GM21528 (cell line): ENCODE results near the gene INSR.
"Not testable (repeated sequence)": the region's sequence is repeated elsewhere in the genome, so short reads cannot be mapped to it uniquely, and the experiment has no call there.

Experiments used
- ATAC-seq: cut with Tn5 transposase; IDR thresholded peaks from one replicate; pipeline ENCODE4 v1.9.1; 2021; ENCODE audit warnings: mild to moderate bottlenecking, moderate library complexity; ENCODE audit not compliant: unreplicated experiment, low FRiP score

The INSR gene

DNA sequence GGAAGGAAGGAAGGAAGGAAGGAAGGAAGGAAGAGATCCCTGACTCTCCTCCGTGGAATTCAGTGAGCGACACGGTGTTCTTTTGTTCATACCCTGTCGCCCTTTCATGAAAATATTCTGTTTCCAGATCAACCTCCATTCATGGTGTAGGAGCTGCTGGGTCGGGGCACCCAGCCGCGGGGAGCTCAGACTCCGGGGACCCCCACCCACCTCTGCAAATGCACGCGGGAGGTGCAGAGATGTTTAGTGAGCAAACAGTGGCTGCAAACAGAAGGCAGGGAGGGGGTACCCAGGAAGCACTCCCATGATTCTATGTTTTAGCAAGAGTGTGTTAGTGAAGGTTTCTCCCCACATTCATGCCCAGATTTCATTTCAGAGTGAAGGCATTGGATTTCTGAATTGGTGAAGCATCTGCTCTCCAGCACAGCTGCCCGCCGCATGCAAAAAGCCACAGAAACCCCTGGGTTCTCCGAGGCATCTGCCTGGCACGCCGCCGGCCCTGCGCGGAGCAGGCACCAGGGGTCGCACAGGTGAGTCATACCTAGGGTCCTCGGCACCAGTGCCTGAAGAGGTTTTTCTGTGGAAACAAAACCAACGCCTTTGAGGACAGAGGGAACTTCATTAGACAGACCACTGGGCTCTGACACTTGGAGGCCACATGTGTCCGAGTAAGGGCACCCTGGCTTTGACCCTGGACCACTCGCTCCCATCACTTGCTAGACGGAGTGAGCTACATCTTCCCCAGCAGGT lies 144.1 kb downstream of the INSR start:
- ATAC-seq, result no peak

DNA sequence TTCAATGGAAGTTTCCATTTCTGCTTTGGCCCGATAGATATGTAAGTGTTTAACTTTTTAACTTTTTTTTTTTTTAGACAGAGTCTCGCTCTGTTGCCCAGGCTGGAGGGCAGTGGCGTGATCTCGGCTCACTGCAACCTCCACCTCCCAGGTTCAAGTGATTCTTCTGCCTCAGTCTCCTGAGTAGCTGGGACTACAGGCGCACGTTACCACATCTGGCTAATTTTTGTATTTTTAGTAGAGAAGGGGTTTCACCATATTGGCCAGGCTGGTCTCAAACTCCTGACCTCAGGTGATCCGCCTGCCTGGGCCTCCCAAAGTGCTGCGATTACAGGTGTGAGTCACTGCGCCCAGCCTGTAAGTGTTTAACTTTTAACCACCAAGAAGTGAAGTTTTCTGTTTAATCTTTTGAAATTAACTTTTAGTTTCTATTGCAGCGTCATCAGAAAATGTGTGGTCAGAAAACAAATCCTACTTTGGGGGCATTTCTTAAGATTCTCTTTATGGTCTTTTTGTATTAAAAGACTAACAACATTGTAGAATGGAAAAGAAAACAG lies 147.0 kb downstream of the INSR start:
- not testable (repeated sequence) for ATAC-seq

DNA sequence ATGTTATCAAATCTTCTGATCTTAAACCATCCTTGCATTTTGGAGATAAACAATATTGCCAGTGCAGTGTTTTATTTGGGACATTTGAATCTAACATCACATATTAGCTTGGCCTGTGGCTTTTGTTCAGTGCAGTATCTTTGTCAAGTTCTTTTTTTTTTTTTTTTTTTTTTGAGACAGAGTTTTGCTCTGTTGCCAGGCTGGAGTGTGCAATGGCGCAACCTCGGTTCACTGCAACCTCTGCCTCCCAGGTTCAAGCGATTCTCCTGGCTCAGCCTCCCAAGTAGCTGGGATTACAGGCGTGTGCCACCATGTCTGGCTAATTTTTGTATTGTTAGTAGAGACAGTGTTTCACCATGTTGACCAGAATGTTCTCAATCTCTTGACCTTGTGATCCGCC lies 148.1 kb downstream of the INSR start:
- not testable (repeated sequence) for ATAC-seq

DNA sequence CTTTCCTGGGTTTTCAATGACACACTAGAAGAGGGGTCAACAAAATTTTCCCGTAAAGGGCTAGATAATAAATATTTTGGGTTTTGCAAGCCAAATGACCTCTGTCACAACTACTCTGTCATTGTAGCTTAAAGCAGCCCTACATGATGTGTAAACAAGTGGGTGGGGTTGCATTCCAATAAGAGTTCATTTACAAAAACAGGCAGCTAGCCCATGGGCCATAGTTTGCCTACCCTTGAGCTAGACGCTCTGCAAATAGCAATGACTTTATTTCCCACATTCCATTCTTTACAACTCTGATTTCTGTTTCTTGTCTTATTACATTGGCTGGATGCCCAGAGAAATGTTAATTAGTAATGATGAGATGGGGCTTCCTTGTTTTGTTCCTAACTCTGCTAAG lies 148.7 kb downstream of the INSR start:
- ATAC-seq, result no peak

DNA sequence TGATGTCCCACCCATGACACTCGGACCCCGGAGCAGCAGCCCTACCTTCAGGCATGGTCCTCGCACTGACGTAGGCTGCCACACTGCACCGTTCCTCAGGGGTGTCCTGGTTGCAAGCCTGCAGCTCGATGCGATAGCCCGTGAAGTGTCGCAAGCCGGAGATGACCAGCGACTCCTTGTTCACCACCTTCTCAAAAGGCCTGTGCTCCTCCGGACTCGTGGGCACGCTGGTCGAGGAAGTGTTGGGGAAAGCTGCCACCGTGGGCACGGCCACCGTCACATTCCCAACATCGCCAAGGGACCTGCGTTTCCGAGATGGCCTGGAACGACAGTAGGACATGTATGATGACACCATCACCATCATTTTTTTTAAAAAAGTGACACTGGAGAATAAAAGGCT lies 151.4 kb downstream of the INSR start:
- ATAC-seq, result no peak

DNA sequence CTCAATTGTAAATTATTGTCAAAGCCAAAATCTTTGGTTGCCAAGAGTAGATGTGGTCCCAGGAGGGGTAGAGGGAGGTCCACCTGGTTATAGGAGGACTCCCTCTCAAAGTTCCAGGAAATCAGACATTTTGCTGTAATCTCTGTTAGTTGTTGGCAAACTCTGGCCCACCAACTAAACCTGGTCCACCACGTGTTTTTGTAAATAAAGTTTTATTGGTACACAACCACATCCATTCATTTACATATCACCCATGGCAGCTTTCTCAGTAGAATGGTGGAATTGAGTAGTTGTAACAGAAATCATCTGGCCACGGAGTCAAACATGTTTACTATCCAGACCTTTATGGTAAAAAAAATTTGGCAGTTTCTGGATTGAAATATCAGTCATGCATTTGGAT lies 154.1 kb downstream of the INSR start:
- ATAC-seq, result no peak

DNA sequence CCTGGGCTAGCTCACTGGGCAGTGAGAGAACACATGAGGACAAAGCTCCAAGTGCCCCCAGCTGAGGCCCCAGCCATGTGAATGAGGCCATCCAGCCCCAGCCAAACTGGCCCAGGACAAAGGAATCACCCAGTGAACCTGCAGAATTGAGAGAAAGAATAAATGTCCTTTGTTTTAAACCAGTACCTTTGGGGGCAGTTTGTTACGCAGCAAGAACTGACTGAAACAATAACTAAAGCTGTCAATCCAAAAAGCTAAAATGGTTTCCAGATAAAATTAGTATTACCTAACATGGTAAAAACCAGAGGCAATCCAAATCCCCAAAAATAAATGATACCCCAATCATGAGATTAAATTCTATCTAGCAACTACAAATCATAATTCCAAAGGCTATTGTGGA lies 155.1 kb downstream of the INSR start:
- ATAC-seq, result no peak

DNA sequence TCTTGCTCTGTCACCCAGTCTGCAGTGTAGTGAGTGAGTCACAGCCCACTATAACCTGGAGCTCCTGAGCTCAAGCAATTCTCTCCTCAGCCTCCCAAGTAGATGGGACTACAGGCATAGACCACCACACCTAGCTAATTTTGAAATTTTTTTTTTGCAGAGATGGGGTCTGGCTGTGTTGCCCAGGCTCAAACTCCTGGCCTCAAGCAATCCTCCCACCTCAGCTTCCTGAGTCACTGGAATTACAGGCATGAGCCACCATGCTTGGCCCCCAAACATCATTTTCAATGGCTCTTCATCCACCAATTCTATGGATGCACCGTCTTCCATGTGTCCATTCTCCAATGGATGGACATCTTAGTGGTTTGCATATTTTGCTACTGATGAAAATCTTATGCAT lies 155.8 kb downstream of the INSR start:
- no peak for ATAC-seq

DNA sequence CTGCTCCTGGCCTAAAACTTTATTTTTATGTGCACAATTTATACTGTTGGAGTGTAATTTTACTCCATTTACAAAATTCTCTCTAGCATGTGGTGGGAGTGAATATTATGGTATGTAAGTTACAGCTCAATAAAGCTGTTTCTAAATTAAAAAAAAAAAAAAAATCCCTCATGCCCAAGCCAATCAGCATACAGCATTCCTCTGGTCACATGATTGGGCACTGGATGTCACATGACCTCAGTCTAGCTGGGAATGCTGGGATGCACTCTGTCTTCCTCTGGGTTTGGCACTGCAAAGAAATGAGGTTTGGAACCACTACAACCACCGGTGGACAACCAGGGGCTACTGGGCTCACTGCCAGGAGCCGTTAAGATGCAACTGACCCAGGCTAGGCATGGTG lies 157.1 kb downstream of the INSR start:
- ATAC-seq, result no peak

DNA sequence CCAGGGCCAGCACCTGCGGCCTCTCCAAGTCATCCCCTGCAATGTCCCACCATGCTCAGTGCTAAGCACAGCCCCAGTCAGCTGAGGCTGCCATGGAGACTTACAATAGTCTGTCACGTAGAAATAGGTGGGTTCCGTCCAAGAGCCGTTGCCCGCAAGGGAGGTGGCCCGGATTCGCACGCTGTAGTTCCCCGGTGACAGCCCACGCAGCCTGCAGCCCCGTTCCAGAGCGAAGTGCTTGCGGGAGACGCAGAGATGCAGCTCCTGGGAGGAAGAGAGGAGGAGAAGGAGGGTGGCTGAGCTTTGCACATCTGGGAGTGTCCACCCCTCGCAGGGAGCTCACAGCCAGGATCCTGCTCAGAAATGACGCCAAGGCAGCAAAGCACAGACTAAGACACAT lies 162.2 kb downstream of the INSR start:
- no peak for ATAC-seq

DNA sequence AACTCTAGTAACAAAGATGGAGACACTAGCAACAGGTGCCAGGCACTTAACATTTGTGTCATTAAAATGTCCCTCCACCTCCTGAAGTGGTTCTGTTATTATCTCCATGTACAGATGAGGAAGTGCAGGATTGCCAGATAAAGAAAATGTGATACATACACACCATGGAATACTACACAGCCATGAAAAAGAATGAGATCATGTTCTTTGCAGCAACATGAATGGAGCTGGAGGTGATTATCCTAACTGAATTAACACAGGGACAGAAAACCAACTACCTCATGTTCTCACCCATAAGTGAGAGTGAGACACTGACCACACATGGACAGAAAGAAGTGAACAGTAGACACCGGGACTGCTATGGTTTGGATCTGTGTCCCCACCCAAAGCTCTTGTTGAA lies 164.2 kb downstream of the INSR start:
- ATAC-seq, result no peak

DNA sequence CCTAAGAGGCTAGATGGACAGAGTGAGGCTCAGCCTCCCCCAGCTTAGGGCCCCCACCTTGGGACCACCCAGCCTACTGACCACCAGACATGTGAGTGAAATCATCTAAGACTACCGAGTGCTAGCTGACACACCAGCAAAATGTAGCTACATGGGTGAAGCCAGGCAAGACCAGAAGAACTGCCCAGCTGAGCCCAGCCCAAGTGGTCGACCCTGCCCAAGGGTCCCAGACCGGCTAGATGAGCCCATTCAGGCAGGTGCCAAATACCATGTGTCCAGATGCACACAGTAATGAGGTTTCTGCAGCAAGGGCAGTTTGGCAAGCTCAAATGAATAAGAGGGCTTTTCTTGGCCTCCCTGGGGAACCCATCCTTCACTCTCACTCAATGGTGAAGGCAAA lies 168.1 kb downstream of the INSR start:
- no peak for ATAC-seq

DNA sequence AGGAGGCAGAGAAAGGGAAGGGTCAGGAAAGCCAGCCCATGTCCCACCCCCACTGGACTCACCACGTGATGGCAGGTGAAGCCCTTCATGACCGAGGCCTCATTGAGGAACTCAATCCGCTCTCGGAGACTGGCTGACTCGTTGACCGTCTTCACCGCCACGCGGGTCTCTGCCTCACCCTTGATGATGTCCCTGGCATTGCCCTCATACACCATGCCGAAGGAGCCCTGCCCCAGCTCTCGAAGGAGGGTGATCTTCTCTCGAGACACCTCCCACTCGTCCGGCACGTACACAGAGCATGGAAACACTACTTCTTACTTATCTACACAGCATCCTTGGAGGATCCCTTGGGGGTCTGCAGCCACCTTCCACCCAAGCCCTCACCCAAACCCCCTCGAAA lies 169.0 kb downstream of the INSR start:
- ATAC-seq, result no peak

DNA sequence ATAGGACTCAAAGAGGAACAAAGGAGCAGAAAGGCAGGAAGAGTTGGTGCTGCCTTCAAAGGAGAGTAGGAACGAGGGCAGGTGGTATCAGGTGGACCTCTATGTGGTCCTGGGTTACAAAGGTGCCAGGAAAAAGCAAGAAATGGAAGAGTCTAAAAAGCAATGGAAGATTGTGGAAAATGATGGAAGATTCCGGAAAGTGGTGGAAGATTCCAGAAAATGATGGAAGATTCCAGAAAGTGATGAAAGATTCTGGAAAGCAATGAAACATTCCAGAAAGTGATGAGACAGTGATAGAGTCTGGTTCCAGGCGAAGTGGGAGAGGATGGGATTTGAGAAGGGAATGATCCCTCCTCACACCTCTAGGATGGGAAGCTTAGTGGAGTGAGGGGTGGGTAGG lies 169.4 kb downstream of the INSR start:
- ATAC-seq, result no peak

DNA sequence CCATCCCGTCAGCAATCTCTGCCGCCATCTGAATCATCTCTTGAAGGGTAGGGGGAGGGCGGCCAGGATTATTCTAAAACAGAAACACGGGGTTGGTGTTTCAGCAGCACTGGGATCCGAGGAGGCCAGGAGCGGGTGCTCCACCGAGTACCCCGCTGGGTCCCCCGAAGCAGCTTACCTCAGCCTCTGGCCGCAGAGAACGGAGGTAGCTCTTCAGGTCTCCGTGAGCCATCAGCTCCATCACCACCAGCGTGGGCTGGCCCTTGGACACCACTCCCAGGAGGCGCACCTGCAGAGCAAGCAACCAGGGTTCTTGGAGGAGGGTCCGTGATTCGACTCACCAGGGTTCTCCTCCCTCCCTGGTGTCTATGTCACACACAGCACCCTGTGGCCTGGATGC lies 171.5 kb downstream of the INSR start:
- ATAC-seq, result no peak

DNA sequence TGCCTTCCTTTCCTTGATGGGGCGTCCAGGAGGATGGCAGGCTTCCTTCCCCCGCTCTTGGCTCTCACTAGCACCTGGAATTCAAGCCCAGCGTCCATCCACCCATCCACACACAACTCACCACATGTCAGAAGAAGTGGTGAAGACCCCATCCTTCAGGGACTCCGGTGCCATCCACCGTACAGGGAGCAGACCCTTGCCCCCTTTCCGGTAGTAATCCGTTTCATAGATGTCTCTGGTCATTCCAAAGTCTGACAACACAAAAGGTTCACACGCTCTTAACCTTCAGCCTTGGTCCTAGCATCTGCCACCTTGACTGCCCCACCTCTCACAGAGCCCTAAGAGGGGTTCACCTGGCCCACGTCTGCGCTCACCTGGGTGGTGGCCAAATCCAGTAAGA lies 173.7 kb downstream of the INSR start:
- no peak for ATAC-seq

DNA sequence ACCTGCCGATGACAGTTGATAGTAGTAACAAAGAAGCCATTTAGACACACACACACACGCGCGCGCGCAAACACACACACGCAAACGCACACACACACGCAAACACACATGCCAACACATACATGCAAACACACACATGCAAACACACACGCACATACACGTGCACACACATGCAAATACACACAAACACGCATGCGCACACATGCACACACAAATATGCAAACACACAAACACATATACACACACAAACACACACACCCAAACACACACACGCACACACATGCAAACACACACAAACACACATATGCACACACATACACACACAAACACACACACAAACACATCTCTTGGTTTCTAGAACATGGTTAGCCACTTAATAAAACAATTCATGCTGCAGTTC lies 174.6 kb downstream of the INSR start:
- no peak for ATAC-seq

DNA sequence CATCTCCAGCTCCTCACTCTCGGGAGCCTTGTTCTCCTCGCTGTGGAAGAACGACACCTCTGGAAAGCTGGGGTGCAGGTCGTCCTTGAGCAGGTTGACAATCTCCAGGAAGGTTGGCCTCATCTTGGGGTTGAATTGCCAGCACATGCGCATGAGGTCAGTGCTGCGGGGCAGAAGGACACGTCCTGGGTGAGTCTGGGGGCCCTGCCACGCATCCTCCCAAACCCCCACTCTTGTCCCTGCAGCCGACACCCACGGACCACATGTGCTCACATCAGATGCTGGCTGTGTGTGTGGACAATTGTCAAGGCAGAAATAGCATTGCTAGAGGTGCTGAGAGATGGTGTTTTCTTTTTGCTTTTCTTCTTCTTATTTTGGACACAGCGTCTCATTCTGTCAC lies 177.0 kb downstream of the INSR start:
- no peak for ATAC-seq

DNA sequence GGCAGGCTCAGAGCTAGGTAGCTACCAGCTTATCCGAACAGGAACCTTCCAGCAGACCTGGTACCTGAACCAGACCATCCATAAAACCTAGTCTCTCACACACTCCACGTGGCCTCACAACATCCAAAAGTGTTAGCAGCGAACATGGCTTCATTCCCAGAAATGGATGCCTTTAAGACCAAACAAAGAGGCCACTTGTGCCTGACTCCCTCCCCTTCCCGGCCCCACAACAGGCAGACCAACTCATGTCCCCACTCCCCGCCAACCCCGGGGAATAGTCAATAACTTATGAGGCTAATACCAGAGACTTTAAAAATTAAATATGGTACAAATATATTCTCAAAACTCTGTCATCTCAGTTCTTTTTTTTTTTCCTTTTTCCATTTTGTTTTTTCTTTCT lies 178.5 kb downstream of the INSR start:
- no peak for ATAC-seq

DNA sequence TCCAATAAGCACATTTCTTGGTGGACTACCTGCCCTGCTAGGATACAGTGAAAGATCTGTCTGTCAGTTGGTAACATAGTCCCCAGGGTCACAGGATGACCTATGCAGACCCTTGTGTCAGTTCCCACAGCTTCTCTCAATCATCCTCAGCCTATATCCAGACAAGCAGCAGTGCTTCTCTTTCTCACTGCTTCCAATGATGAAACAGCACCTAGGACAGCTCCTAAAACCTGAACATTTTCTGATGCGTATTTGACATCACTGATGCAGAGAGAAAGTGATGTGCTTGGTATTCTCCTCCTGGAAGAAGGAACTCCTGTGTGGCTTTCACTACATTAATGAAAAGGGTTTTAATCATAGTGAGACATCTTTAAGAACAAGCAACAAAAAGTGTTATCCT lies 181.0 kb downstream of the INSR start:
- ATAC-seq, result no peak

DNA sequence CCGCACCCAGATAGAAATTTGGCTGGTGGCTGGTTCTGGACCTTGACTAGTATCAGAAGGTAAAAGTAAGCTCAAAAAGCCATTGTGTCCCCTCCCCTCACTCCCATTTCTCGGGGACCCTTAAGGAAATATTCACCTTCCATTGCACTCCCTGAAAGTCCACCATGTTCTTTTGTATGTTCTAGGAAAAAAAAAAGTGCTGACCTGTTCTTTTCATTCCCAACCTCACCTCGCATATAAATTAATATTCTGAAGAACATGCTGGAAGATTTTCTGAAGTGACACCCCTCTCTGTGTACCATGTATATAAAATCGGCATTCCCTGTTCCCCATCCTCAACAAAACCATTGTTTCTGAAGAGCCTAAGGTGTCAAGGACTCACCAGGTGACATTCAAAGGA lies 181.5 kb downstream of the INSR start:
- ATAC-seq, result no peak

DNA sequence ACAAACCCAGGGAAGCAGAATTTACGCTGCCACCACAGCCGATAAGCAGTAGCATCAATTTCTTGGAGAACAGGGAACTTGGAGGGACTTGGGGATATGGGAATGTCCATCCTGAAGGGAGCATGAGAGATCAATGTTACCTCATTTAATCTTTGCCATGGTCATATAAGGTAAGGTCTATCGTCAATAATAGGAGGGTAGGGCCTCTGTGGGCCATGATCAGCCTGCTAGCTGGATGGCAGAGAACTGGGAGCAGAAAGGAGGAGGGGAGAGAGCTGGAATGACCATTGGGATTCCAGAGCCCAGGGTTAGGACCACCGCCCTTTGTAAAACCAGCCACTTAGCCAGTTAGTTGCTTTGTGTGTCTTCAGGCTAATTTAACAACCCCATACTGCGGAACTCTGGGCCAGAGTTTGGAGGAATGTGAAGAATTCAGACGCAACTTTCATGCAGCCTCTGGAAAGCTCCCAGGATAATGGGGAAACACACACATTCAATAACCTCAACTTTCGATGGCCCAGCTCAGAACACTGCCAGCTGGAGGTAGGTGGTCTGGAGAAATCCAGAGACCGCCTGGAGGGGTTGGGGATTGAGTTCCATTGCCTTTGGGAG lies 184.4 kb downstream of the INSR start:
- ATAC-seq, result no peak
